ENCODE measurements around the gene RAB37. TPM values are rescaled to one million over a fixed set of nuclear protein-coding genes. Genes with fewer than 3 reads are reported as not detected.

The RAB37 gene
- total and polyA plus RNA-seq, 7 donors, result 0.62 to 0.82 (median 0.69) TPM

DNA sequence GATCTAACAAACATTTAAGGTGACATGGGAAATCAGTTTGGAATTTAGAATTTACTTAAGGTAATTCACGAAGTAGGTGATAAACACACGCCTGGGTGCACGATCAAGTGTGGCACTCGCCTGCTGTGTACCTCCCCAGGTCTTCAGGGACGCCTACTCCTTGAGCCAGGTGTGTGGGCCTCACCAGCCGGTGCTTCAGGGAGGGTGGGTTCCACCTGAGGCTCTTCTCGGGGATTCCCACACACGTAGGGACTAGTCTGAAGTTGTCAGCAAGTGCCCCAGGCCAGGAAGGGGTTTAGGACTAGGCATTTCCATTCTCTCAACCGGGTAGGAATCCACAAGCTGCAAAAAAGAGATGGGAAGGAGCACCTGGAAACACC, 48.9 kb downstream of the RAB37 start:
- 90 to 92% (median 91%) methylated on average over 9 of the region's 9 CpGs for WGBS, 3 donors
- intact Hi-C loops (cut with DNase I), result no loop called here
- no peaks in the 10 kb centered on the region for H3K9me3 ChIP-seq
- no peak overlapping the region for H3K27ac ChIP-seq
- H3K4me1 ChIP-seq, result no peaks in the 10 kb centered on the region
- TF ChIP-seq, protein P1, sequence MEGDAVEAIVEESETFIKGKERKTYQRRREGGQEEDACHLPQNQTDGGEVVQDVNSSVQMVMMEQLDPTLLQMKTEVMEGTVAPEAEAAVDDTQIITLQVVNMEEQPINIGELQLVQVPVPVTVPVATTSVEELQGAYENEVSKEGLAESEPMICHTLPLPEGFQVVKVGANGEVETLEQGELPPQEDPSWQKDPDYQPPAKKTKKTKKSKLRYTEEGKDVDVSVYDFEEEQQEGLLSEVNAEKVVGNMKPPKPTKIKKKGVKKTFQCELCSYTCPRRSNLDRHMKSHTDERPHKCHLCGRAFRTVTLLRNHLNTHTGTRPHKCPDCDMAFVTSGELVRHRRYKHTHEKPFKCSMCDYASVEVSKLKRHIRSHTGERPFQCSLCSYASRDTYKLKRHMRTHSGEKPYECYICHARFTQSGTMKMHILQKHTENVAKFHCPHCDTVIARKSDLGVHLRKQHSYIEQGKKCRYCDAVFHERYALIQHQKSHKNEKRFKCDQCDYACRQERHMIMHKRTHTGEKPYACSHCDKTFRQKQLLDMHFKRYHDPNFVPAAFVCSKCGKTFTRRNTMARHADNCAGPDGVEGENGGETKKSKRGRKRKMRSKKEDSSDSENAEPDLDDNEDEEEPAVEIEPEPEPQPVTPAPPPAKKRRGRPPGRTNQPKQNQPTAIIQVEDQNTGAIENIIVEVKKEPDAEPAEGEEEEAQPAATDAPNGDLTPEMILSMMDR (IDR thresholded peaks at IDR 0.05), result no peak
- DNase-seq (no peak), ATAC-seq (no peak)
- H3K36me3 ChIP-seq (ENCODE audit: insufficient read depth in 1 of 2, low read depth in 1 of 2), result peaks cover 0 to 47% of the 10 kb centered on the region in 2 donors
- H3K27me3 ChIP-seq (ENCODE audit: insufficient read depth in 3 of 3, low read length in 2 of 3), result no peaks in the 10 kb centered on the region
- no peak overlapping the region for H3K4me3 ChIP-seq

DNA sequence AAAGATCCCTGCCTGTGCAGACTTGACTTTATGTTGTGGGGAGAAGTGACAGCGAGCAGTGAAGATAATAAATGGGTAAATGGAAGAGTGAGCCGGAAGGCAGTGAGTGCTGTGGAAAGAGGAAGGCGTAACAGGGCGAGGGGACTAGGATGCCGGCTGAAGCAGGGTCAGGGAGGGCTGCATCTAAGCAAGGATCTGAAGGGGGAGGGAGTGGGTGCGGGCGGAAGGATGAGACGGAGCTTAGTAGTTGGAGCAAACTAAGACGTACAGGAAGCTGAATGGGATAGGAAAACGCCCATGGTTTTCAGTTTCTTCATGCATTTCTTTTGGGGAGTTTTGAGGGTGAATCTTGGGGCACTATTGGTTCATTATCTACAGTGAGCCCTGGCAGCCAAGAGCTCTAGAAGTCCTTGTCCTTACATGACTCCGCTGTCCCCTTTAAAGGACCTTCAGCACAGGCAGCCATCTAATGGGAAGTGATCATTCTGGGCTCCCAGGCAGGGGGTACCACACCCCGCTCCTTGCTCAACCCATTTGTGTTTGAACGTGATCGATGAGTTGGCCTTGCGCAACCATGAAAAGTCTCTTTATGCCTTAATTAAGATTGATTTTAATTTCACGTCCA, 49.5 kb downstream of the RAB37 start:
- H3K9me3 ChIP-seq, result no peaks in the 10 kb centered on the region
- TF ChIP-seq, protein P1 (IDR thresholded peaks at IDR 0.05), result no peak
- H3K36me3 ChIP-seq (ENCODE audit: insufficient read depth in 1 of 2, low read depth in 1 of 2), result peaks cover 0 to 41% of the 10 kb centered on the region in 2 donors
- H3K27me3 ChIP-seq (ENCODE audit: insufficient read depth in 3 of 3, low read length in 2 of 3), result no peaks in the 10 kb centered on the region
- H3K4me3 ChIP-seq, result no peak overlapping the region
- DNase-seq (no peak), ATAC-seq (peak in 1 of 4 donors; percentile 41)
- H3K4me1 ChIP-seq, result no peaks in the 10 kb centered on the region
- intact Hi-C loops (cut with DNase I), result no loop called here
- 86 to 89% (median 88%) methylated on average over 16 of the region's 16 CpGs for WGBS, 3 donors
- no peak overlapping the region for H3K27ac ChIP-seq

DNA sequence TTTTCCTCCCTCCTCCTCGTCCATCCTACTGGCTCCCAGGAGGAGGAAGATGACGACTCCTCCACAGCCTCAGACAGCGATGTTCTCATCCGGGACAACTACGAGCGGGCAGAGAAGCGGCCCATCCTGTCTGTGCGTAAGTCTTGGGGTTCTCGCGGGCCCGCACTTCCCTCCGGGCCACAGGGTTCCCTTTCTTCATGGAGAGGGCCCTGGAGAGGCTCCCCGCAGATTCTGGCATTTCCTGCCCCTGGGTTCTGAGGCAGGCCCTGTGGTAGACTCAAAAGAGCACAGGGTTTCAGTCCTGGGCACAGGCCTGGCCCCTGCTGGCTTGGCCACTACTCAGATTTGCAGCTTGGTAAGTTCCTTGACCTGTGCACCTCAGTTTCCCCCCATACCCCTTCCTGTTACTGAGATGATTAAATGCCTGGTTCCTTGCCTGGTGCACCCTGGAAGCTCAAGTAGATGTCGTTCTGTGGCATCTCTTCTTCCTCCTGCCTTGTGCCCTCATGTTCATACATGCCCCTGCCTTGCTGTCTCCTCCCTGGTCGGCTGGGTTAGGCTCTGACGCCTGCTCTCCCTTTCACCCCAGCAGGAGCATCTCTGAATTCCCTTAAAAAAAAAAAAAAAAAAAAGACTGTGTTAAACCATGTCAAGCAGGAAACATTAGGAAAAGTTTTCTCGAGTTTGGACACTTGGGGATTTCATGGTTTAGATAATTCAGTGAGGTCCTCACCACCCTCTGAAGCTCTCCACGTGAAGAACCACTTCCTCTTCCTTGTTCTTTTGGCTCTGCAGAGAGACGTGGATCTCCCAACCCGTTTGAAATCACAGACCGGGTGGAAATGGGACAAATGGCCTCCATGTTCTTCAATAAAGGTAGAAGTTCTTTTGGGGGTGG, 53.4 kb downstream of the RAB37 start:
- WGBS, 3 donors, result 85 to 88% (median 87%) methylated on average over 21 of the region's 21 CpGs
- Histone ChIP-seq H3K9me3 (no peaks in the 10 kb centered on the region), H3K4me1 (no peaks in the 10 kb centered on the region), H3K36me3 (ENCODE audit: insufficient read depth in 1 of 2, low read depth in 1 of 2) (peaks cover 3 to 69% of the 10 kb centered on the region in 2 donors), H3K4me3 (no peak overlapping the region), H3K27me3 (ENCODE audit: insufficient read depth in 3 of 3, low read length in 2 of 3) (no peaks in the 10 kb centered on the region), H3K27ac (no peak overlapping the region)
- intact Hi-C loops (cut with DNase I), result loop anchor here (1.0 to 10.0 kb wide), 3 partner anchors 72 to 164 kb away; no protein-coding TSS in a partner anchor
- DNase-seq, result no peak
- ATAC-seq, result no peak
- TF ChIP-seq, protein P1 (IDR thresholded peaks at IDR 0.05), result no peak

DNA sequence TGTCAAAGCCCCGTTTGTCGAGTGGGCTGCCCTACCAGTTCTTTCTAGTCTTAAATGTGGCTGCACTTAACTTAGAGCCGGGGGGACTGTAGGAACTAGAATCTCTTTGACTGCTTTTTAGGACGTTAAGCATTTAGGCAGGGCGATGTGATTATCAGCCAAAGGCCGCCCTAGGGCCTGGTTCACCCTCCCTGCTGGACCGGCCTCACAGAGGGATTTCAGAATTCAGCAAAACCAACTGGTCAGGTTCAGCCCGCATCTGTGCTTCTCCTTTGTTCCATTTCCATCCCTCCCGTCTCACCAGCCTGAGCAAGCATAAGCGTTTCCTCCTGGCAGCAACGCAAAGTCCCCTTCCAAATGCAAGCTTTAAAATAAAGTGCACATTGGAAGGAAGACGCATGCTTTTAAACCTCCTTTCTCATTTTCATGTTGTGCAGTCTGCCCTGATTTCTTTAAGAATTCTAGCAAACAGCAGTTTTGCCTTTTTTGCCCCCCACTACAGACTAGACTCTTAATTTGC, 55.6 kb downstream of the RAB37 start:
- intact Hi-C loops (cut with DNase I), result loop anchor here in 1 of 2 donors (10.0 kb wide), 1 partner anchor 162 kb away; no protein-coding TSS in a partner anchor
- no peak overlapping the region for H3K4me3 ChIP-seq
- no peaks in the 10 kb centered on the region for H3K9me3 ChIP-seq
- no peaks in the 10 kb centered on the region for H3K27me3 ChIP-seq (ENCODE audit: insufficient read depth in 3 of 3, low read length in 2 of 3)
- no peaks in the 10 kb centered on the region for H3K4me1 ChIP-seq
- peaks cover 3 to 76% of the 10 kb centered on the region in 2 donors for H3K36me3 ChIP-seq (ENCODE audit: insufficient read depth in 1 of 2, low read depth in 1 of 2)
- H3K27ac ChIP-seq, result no peak overlapping the region
- DNase-seq, result no peak
- TF ChIP-seq, protein P1 (IDR thresholded peaks at IDR 0.05), result no peak
- 94 to 97% (median 97%) methylated on average over 11 to 12 of the region's 12 CpGs for WGBS, 3 donors
- ATAC-seq, result no peak

Data from psoas muscle (tissue), 8 donors.